ENCODE results near the gene SBSN.

DNA sequence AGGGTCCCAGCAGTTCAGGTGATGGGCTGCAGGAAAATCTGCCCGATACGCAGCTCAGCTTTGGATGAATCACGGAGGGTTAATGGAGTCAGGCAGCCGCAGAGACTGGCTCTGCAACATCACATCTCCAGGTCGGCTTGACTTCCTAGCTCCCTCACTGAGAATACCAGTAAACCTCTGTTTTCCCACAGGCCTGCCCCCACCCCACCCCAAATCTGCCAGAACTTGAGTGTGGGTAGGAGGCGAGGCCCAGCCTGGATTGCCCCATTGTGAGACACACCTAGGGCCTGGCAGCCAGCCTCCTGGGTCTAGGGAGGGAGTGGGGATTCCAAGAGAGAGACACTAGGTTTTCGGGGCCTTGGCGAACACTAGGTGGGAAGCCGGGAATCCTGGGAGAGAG is 34.1 kb downstream of the SBSN start:
- TF ChIP-seq, protein P1, sequence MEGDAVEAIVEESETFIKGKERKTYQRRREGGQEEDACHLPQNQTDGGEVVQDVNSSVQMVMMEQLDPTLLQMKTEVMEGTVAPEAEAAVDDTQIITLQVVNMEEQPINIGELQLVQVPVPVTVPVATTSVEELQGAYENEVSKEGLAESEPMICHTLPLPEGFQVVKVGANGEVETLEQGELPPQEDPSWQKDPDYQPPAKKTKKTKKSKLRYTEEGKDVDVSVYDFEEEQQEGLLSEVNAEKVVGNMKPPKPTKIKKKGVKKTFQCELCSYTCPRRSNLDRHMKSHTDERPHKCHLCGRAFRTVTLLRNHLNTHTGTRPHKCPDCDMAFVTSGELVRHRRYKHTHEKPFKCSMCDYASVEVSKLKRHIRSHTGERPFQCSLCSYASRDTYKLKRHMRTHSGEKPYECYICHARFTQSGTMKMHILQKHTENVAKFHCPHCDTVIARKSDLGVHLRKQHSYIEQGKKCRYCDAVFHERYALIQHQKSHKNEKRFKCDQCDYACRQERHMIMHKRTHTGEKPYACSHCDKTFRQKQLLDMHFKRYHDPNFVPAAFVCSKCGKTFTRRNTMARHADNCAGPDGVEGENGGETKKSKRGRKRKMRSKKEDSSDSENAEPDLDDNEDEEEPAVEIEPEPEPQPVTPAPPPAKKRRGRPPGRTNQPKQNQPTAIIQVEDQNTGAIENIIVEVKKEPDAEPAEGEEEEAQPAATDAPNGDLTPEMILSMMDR (conservative IDR thresholded peaks at IDR 0.05; ENCODE audit: low read length), result no peak
- TF ChIP-seq EZH2phosphoT487 (IDR thresholded peaks at IDR 0.05; ENCODE audit: borderline replicate concordance), result no peak

Measured in Loucy (cell line).